ENCODE measurements around the gene WBP1. TPM values are rescaled to one million over a fixed set of nuclear protein-coding genes. Genes with fewer than 3 reads are reported as not detected.
A peak's percentile ranks its signal among the peaks of the same experiment; 100 is the strongest.
"Not testable (repeated sequence)": the region's sequence is repeated elsewhere in the genome, so short reads cannot be mapped to it uniquely, and the experiment has no call there.

WBP1 gene
- total RNA-seq, 1 experiment from 2014 or later = 37.9 TPM

GRCh38 chr2:74482801-74483674 lies 24.8 kb downstream of the WBP1 start, which contains the start of the genes CCDC142 and TTC31:
Gene CCDC142 (minus strand): TSS chr2:74482998. CDS start chr2:74482837, 161 bp downstream.
Gene TTC31 (plus strand): TSS chr2:74483081. CDS start chr2:74483096, 15 bp downstream.
- Histone ChIP-seq H3K27ac (ENCODE audit: low read depth, low read length, poor library complexity, severe bottlenecking) (peak within 1 kb of the TSS; percentile 84), H3K36me3 (ENCODE audit: insufficient read depth, low read length, poor library complexity, severe bottlenecking) (peaks cover 12% of the 10 kb centered on the region)
- peak; percentile 97 for DNase-seq (ENCODE audit: low spot score)

GRCh38 chr2:74483675-74484164 lies 25.5 kb downstream of the WBP1 start:
- peak overlapping the region; percentile 84 for H3K4me3 ChIP-seq (ENCODE audit: low read depth, low read length, poor library complexity, severe bottlenecking)
- intact Hi-C loops (cut with micrococcal nuclease; ENCODE audit: unreplicated experiment) = loop anchor here (1.0 to 2.0 kb wide), 4 partner anchors 28 to 104 kb away; partner anchors contain the start of genes AUP1, HTRA2 and INO80B
- H3K4me1 ChIP-seq (ENCODE audit: insufficient read depth, low read length, poor library complexity, severe bottlenecking) = peaks cover 18% of the 10 kb centered on the region
- CTCF ChIA-PET = interaction anchor here (0.5 to 1.2 kb wide), 3 partner anchors 24 to 38 kb away, joined by 3 to 5 read pairs (median 4); partner anchors contain the start of genes INO80B and PCGF1
- H3K27ac ChIP-seq (ENCODE audit: low read depth, low read length, poor library complexity, severe bottlenecking); H3K9me3 ChIP-seq (ENCODE audit: low read depth, low read length, poor library complexity, severe bottlenecking); POLR2A ChIA-PET (ENCODE audit: low non-redundant PET); DNase-seq (ENCODE audit: low spot score); BruUV-seq (replicated peaks); H3K27me3 ChIP-seq (replicated peaks; ENCODE audit: insufficient read depth, low read depth, low read length, poor library complexity): not testable (repeated sequence)
- peaks cover 12% of the 10 kb centered on the region for H3K36me3 ChIP-seq (ENCODE audit: insufficient read depth, low read length, poor library complexity, severe bottlenecking)

More at GRCh38 chr2:74482801-74483674, 24.8 kb downstream of the WBP1 start, which contains the start of the genes CCDC142 and TTC31:
- CTCF ChIA-PET = interaction anchor here (0.6 to 1.2 kb wide), 7 partner anchors 10 to 305 kb away, joined by 3 to 5 read pairs (median 4); partner anchors contain the start of genes INO80B, MOB1A, MRPL53 and PCGF1
- H3K9me3 ChIP-seq (ENCODE audit: low read depth, low read length, poor library complexity, severe bottlenecking) = no peaks in the 10 kb centered on the region
- TF ChIP-seq EZH2 (IDR thresholded peaks at IDR 0.05; ENCODE audit: borderline replicate concordance, low read depth, low read length, poor library complexity, severe bottlenecking) (no peak), CTCF (conservative IDR thresholded peaks at IDR 0.05; ENCODE audit: low read depth, low read length) (peak; percentile 97)
- H3K4me3 ChIP-seq (ENCODE audit: low read depth, low read length, poor library complexity, severe bottlenecking) = peak within 1 kb of the TSS; percentile 84
- POLR2A ChIA-PET (ENCODE audit: low non-redundant PET) = interaction anchor here (0.5 to 1.0 kb wide), 2 partner anchors 24 to 290 kb away, joined by 3 to 4 read pairs; no protein-coding TSS in a partner anchor
- TSS peak; percentile 87 for BruUV-seq (replicated peaks)
- H3K4me1 ChIP-seq (ENCODE audit: insufficient read depth, low read length, poor library complexity, severe bottlenecking) = peaks cover 18% of the 10 kb centered on the region
- H3K27me3 ChIP-seq (replicated peaks; ENCODE audit: insufficient read depth, low read depth, low read length, poor library complexity) = no peaks in the 10 kb centered on the region
- intact Hi-C loops (cut with micrococcal nuclease; ENCODE audit: unreplicated experiment) = loop anchor here (1.0 to 2.0 kb wide), 4 partner anchors 28 to 104 kb away; partner anchors contain the start of genes AUP1, HTRA2 and INO80B

- Histone ChIP-seq H3K36me3 (ENCODE audit: insufficient read depth, low read length, poor library complexity, severe bottlenecking) (peaks cover 10% of the 10 kb centered on the region), H3K9me3 (ENCODE audit: low read depth, low read length, poor library complexity, severe bottlenecking) (no peaks in the 10 kb centered on the region), H3K27ac (ENCODE audit: low read depth, low read length, poor library complexity, severe bottlenecking) (no peak overlapping the region), H3K27me3 (replicated peaks; ENCODE audit: insufficient read depth, low read depth, low read length, poor library complexity) (no peaks in the 10 kb centered on the region), H3K4me3 (ENCODE audit: low read depth, low read length, poor library complexity, severe bottlenecking) (no peak overlapping the region), H3K4me1 (ENCODE audit: insufficient read depth, low read length, poor library complexity, severe bottlenecking) (peaks cover 13% of the 10 kb centered on the region)
- no peak for TF ChIP-seq CTCF (conservative IDR thresholded peaks at IDR 0.05; ENCODE audit: low read depth, low read length)
- no peak for TF ChIP-seq EZH2 (IDR thresholded peaks at IDR 0.05; ENCODE audit: borderline replicate concordance, low read depth, low read length, poor library complexity, severe bottlenecking)
- CTCF ChIA-PET = no interaction called here
- intact Hi-C loops (cut with micrococcal nuclease; ENCODE audit: unreplicated experiment) = no loop called here
- DNase-seq (ENCODE audit: low spot score) = no peak
- BruUV-seq (replicated peaks) = no TSS peak
- POLR2A ChIA-PET (ENCODE audit: low non-redundant PET) = no interaction called here
Observed at GRCh38 chr2:74486141-74486540, 27.9 kb downstream of the WBP1 start.

Data from A673 (cell line).